Activated naive CD8-positive, alpha-beta T cell treated with anti-CD3 and anti-CD28 coated beads, Interleukin-2, amount 10 ng/mL, durations not matched to agents 7 days and 5 days (primary cell): Measurements from ENCODE around the gene ZNF28. TPM values are rescaled to one million over a fixed set of nuclear protein-coding genes. Genes with fewer than 3 reads are reported as not detected.
"Not testable (repeated sequence)": the region's sequence is repeated elsewhere in the genome, so short reads cannot be mapped to it uniquely, and the experiment has no call there.

Source experiments
- ATAC-seq: fragments of 150-1000 bp; cut with Tn5 transposase; one replicate; pipeline ENCODE4 v1.10.0; 2021; ENCODE audit warnings: low read depth, moderate library complexity
- POLR2A ChIA-PET: fragments of 350-600 bp; sonication (Branson Sonifier 250); formaldehyde crosslinking; loops from one replicate; lab custom pipeline; 2021; ENCODE audit warnings: antibody characterized with exemption; lab: Charles Lee
- DNase-seq: peaks from one replicate; pipeline ENCODE4 v3.0.0; 2021
- H3K27ac Mint-ChIP-seq: one replicate; pipeline ENCODE4 v1.8.0; 2022; ENCODE audit warnings: mild to moderate bottlenecking, mixed read lengths
- H3K27me3 Mint-ChIP-seq: one replicate; pipeline ENCODE4 v1.8.0; 2022; ENCODE audit warnings: mild to moderate bottlenecking, moderate library complexity, mixed read lengths
- H3K36me3 Mint-ChIP-seq: one replicate; pipeline ENCODE4 v1.8.0; 2021; ENCODE audit warnings: mild to moderate bottlenecking, mixed read lengths
- H3K4me1 Mint-ChIP-seq: one replicate; pipeline ENCODE4 v1.8.0; 2021; ENCODE audit warnings: mixed read lengths
- H3K4me3 Mint-ChIP-seq: one replicate; pipeline ENCODE4 v1.8.0; 2022; ENCODE audit warnings: mild to moderate bottlenecking, moderate library complexity, mixed read lengths
- H3K9me3 Mint-ChIP-seq: one replicate; pipeline ENCODE4 v1.8.0; 2021; ENCODE audit warnings: mixed read lengths
- total RNA-seq, 2 experiments: library from RNA; stranded (reverse); gene quantifications; one replicate each; pipeline ENCODE4 v1.2.3, GENCODE V29; 2021

The ZNF28 gene
- total RNA-seq, 2 experiments from 2014 or later: 24.2 to 27.4 TPM

- H3K4me3 Mint-ChIP-seq: no peak overlapping the region
- POLR2A ChIA-PET: no interaction called here
- no peak for ATAC-seq
- H3K27ac Mint-ChIP-seq: no peak overlapping the region
- H3K9me3 Mint-ChIP-seq: peaks cover 16% of the 10 kb centered on the region
- no peaks in the 10 kb centered on the region for H3K27me3 Mint-ChIP-seq
- H3K4me1 Mint-ChIP-seq: no peaks in the 10 kb centered on the region
- no peak for DNase-seq
- H3K36me3 Mint-ChIP-seq: peaks cover 72% of the 10 kb centered on the region
Measured at GRCh38 chr19:52809801-52810200, 11.6 kb downstream of the ZNF28 start.

DNA sequence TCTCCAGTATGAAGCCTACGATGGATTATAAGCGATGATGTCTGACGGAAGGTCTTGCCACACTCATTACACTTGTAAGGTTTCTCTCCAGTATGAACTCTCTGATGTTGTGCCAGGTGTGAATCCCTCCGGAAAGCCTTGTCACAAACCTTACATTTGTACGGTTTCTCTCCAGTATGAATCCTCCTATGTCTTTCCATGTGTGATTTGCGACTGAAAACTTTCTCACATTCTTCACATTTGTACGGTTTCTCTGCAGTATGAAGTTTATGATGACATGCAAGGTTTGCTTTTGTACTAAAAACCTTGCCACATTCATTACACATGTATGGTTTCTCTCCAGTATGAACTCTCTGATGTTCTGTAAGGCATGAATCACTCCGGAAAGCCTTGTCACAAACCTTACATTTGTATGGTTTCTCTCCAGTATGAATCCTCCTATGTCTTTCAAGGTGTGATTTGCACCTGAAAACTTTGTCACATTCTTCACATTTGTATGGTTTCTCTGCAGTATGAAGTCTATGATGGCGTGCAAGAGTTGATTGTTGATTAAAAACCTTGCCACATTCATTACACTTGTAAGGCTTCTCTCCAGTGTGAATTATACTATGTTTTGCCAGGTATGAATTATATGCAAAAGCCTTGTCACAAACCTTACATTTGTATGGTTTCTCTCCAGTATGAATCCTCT lies 21.3 kb downstream of the ZNF28 start:
- ATAC-seq, DNase-seq, H3K4me3 Mint-ChIP-seq, POLR2A ChIA-PET, H3K27me3 Mint-ChIP-seq, H3K27ac Mint-ChIP-seq, H3K4me1 Mint-ChIP-seq: not testable (repeated sequence)
- H3K36me3 Mint-ChIP-seq: peaks cover 78% of the 10 kb centered on the region
- peaks cover 59% of the 10 kb centered on the region for H3K9me3 Mint-ChIP-seq

GRCh38 chr19:52789440-52789839 lies 32.0 kb downstream of the ZNF28 start:
- peaks cover 20% of the 10 kb centered on the region for H3K4me1 Mint-ChIP-seq
- no peak overlapping the region for H3K27ac Mint-ChIP-seq
- H3K9me3 Mint-ChIP-seq: peaks cover 22% of the 10 kb centered on the region
- ATAC-seq (no peak), DNase-seq (no peak)
- no peak overlapping the region for H3K4me3 Mint-ChIP-seq
- H3K36me3 Mint-ChIP-seq: peaks cover 24% of the 10 kb centered on the region
- POLR2A ChIA-PET: no interaction called here
- H3K27me3 Mint-ChIP-seq: no peaks in the 10 kb centered on the region

- Mint-ChIP-seq H3K36me3 (peaks cover 37% of the 10 kb centered on the region), H3K4me3 (peak within 1 kb of the TSS; percentile 89), H3K4me1 (peaks cover 22% of the 10 kb centered on the region), H3K9me3 (peaks cover 20% of the 10 kb centered on the region), H3K27ac (peak within 1 kb of the TSS; percentile 82)
- DNase-seq: peak; percentile 89
- H3K27me3 Mint-ChIP-seq: not testable (repeated sequence)
- peak; percentile 99 for ATAC-seq
- POLR2A ChIA-PET: interaction anchor here (0.6 to 1.1 kb wide), 2 partner anchors 260 to 283 kb away, joined by 4 to 5 read pairs; no protein-coding TSS in a partner anchor
Measured at GRCh38 chr19:52786464-52787354, 34.7 kb downstream of the ZNF28 start, which contains the start of gene ZNF600. ZNF600 (minus strand) TSS chr19:52786791; CDS start chr19:52778888, 7,903 bp downstream.

DNA sequence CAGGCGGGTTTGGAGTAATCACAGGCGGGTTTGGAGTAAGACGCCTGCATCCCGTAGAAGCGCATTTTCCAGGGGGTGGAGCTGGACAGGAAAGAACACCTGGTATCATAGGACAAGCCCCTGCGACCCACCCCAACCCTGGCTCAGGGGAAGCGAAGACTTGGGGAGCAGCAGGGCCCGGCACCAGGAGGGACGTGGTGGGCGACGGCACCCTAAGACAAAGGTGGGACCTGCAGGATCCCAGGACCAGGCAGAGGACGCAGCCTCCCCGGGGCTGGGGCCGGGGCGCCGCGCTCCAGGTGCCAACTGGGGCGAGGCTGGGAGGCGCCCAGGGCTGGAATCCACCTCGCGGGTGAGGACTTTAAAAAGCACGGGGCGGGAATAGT lies 35.4 kb downstream of the ZNF28 start:
- Mint-ChIP-seq H3K27me3 (no peaks in the 10 kb centered on the region), H3K4me1 (peaks cover 22% of the 10 kb centered on the region), H3K27ac (peak overlapping the region; percentile 82), H3K4me3 (peak overlapping the region; percentile 89), H3K9me3 (peaks cover 18% of the 10 kb centered on the region), H3K36me3 (peaks cover 42% of the 10 kb centered on the region)
- DNase-seq (no peak), ATAC-seq (peak; percentile 8)
- POLR2A ChIA-PET: interaction anchor here (0.6 kb wide), 1 partner anchor 283 kb away, joined by 4 read pairs; no protein-coding TSS in a partner anchor

- no peak for ATAC-seq
Measured at GRCh38 chr19:52785506-52785905, 35.9 kb downstream of the ZNF28 start.

GRCh38 chr19:52782864-52783263 lies 38.6 kb downstream of the ZNF28 start:
- DNase-seq, POLR2A ChIA-PET, H3K27ac Mint-ChIP-seq, H3K4me3 Mint-ChIP-seq, ATAC-seq, H3K27me3 Mint-ChIP-seq: not testable (repeated sequence)
- Mint-ChIP-seq H3K4me1 (peaks cover 34% of the 10 kb centered on the region), H3K36me3 (peaks cover 67% of the 10 kb centered on the region), H3K9me3 (peaks cover 19% of the 10 kb centered on the region)

More at GRCh38 chr19:52785506-52785905, 35.9 kb downstream of the ZNF28 start:
- POLR2A ChIA-PET: no interaction called here
- peaks cover 18% of the 10 kb centered on the region for H3K9me3 Mint-ChIP-seq
- H3K36me3 Mint-ChIP-seq: peaks cover 45% of the 10 kb centered on the region
- H3K4me1 Mint-ChIP-seq: peaks cover 22% of the 10 kb centered on the region
- H3K27me3 Mint-ChIP-seq: no peaks in the 10 kb centered on the region
- no peak overlapping the region for H3K27ac Mint-ChIP-seq
- peak overlapping the region; percentile 89 for H3K4me3 Mint-ChIP-seq
- DNase-seq: no peak

GRCh38 chr19:52778811-52779210 lies 42.6 kb downstream of the ZNF28 start:
- POLR2A ChIA-PET: no interaction called here
- Mint-ChIP-seq H3K9me3 (peaks cover 23% of the 10 kb centered on the region), H3K4me3 (no peak overlapping the region), H3K27ac (peak overlapping the region; percentile 67), H3K27me3 (no peaks in the 10 kb centered on the region), H3K4me1 (peaks cover 13% of the 10 kb centered on the region), H3K36me3 (peaks cover 84% of the 10 kb centered on the region)
- ATAC-seq (peak; percentile 67), DNase-seq (peak; percentile 36)

- H3K36me3 Mint-ChIP-seq: peaks cover 12% of the 10 kb centered on the region
- peaks cover 21% of the 10 kb centered on the region for H3K9me3 Mint-ChIP-seq
Measured at GRCh38 chr19:52756447-52756846, 65.0 kb downstream of the ZNF28 start.

GRCh38 chr19:52749780-52750179 lies 71.7 kb downstream of the ZNF28 start:
- no peaks in the 10 kb centered on the region for H3K36me3 Mint-ChIP-seq
- no peaks in the 10 kb centered on the region for H3K27me3 Mint-ChIP-seq
- ATAC-seq (no peak), DNase-seq (no peak)
- no peak overlapping the region for H3K27ac Mint-ChIP-seq
- peaks cover 11% of the 10 kb centered on the region for H3K9me3 Mint-ChIP-seq
- POLR2A ChIA-PET: no interaction called here
- H3K4me1 Mint-ChIP-seq: no peaks in the 10 kb centered on the region
- no peak overlapping the region for H3K4me3 Mint-ChIP-seq

More at GRCh38 chr19:52756447-52756846, 65.0 kb downstream of the ZNF28 start:
- H3K27ac Mint-ChIP-seq, H3K4me3 Mint-ChIP-seq, H3K4me1 Mint-ChIP-seq, DNase-seq, ATAC-seq, H3K27me3 Mint-ChIP-seq, POLR2A ChIA-PET: not testable (repeated sequence)

DNA sequence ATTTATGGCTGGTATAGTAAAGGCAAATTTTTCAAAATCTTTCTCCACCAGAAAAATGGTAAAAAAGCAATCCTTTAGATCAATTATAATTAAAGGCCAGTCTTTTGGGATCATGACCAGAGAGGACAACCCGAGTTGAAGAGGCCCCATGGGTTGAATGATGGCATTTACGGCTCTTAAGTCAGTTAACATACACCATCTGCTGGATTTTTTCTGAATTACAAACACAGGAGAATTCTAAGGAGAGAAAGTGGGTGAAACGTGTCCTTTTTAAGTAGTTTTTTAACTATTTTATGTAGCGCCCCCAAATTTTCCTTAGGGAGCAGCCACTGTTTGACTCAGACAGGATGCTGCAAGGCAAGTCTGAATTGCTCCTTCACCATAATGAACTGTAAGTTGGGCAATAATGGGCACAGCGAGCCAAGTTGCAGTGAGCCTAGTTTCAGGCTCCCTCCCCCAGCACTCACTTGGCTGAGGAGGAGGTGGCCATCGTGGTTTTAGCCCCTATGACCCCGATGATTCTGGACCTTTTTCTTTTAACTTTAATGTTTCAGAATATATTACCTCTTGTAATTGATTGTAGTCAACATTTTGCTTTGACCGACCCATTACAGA lies 73.0 kb downstream of the ZNF28 start:
- Mint-ChIP-seq H3K36me3 (no peaks in the 10 kb centered on the region), H3K27ac (no peak overlapping the region), H3K9me3 (peaks cover 16% of the 10 kb centered on the region), H3K4me1 (no peaks in the 10 kb centered on the region), H3K27me3 (no peaks in the 10 kb centered on the region), H3K4me3 (no peak overlapping the region)
- POLR2A ChIA-PET: no interaction called here
- DNase-seq: no peak
- ATAC-seq: no peak
